DMS53 treated with DMSO at 0.1 percent for 48 hours (cell line): ENCODE results near the gene SLIT3.

ENCODE experiments used
- DNase-seq: peaks from one replicate; lab custom pipeline; 2025; ENCODE audit not compliant: unreplicated experiment; lab: John Stamatoyannopoulos, UW

The SLIT3 gene

DNA sequence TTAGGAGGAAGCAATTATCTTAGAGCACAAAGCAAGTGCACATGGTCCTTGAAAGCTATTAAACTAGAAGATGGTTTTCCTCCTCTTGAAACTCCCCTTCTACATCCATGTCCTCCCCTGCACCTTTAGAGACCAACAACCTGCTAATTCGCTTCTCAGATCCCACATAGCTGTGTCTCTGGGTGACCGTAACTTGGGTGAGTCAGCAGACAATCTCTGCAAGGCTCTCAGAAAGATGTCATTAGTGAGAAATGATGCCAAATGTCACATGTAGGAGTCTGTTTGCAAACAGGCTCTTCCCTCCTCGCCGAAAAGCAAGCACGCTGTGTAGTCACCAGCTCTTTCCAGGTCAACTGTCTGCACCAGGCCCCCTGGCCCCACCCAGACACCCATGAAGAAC is 291.8 kb downstream of the SLIT3 start:
- no peak for DNase-seq

DNA sequence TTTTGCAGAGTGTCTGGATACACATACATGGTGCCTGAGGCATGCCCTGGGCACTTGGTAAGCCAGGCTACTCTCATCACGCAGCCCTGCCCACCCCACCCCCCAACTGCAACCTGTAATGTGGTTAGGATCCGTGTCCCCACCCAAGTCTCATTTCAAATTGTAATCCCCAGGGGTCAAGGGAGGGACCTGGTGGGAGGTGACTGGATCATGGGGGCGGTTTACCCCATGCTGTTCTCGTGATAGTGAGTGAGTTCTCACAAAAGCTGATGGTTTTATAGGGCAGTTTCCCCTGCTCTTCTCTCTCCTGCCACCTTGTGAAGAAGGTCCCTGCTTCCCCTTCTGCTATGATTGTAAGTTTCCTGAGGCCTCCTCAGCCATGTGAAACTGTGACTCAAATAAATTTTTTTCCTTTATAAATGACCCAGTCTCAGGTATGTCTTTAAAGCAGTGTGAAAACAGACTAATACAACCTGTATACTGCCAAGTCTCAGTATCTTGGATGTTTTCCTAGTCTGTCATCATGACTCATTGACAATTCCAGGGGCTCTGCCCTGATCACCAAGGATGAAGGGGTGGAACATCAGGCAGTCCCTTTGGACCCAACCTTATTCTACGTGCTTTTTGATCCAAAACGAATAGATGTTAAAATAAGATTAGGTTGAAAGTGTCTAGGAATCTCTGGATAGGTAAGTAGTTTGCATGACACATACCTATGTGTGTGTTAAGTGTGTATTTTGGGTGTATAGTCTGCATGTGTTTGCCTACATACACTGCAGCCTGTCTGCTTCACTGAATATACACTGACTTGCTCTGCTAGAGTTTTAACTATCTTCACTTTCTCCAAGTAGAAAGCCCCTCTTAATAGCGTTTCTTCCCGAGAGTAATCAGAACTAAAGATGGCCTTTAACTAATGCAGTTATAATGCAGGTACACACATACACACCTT is 293.8 kb downstream of the SLIT3 start:
- DNase-seq = no peak

DNA sequence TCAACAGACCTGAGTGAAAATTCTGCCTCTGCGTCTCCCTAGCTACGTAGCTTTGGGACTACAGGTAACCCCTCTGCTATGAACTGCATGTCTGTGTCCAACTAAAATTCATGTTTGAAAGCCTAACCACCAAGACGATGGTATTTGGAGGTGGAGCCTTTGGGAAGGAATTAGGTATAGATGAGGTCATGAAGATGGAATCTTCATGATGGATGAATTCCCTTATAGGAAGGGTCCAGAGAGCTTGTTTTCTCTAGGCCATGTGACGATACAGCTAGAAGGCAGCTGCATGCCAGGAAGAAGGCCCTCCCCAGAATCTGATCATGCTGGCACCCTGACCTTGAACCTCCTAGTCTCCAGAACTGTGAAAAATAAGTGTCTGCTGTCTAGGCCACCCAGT is 296.4 kb downstream of the SLIT3 start:
- DNase-seq = no peak

DNA sequence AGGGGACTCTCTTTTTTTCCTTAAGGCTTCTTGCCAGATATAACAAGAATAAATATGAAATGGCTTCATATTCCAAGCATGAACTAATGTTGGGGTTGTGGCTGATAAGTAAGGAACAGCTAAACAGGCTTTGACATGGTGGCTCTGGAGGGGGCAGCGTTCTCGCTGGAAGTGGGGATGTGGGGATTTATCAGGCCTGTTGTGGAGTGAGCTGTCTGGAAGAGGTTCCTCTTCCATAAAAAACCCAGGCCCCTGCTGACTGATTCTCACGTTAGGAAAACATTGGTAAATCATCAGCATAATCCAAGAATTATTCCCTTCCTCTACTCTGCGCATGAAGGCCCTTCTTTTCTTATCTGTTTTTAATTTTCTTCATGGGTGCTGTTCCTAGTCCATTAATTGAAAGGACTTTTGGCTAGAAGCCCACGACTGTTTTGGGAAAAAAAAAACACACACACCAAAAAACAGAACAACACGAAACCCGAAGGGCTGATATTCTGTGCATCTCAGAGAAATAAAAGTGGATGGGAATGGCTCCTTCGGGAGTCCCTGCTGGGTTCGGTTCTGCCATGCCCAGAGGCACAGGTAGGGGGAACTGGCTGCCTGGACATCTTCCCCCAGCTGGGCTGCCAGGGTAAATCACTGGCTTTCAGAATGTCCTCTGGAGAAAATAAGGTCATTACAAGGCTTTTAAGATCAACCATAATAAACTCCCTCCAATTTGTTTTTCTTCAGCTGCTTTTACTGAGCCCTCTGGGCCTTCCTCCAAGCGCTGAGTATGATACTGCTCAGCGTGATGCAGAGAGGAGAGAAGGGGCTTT is 297.0 kb downstream of the SLIT3 start:
- no peak for DNase-seq

DNA sequence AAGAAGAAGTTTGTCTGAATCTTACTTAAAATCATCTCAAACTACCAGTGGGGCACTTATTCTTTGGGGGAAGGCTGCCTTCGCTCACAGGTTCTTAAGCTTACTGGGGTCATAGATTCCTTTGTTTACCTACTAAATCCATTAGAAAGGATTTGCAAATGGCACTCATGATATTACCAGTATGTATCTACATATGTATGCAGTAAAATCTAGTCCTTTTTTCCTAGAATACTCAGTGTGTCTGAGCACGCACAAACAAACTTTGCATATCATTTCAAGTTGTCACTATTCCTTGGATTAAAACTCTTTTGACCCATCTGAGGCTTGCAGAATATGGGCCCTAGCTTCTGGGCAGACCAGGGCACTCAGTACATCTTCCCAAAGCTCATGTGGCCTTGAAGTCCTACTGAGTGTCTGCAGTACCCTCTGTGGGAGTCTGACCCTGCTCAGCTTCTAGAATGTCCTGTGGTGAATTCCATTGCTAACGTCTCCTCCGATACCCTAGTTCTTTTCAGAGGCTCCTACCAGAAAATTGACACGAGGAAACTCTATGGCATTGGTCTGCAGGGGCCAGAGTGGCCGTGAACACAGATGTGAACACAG is 297.9 kb downstream of the SLIT3 start:
- DNase-seq = no peak

DNA sequence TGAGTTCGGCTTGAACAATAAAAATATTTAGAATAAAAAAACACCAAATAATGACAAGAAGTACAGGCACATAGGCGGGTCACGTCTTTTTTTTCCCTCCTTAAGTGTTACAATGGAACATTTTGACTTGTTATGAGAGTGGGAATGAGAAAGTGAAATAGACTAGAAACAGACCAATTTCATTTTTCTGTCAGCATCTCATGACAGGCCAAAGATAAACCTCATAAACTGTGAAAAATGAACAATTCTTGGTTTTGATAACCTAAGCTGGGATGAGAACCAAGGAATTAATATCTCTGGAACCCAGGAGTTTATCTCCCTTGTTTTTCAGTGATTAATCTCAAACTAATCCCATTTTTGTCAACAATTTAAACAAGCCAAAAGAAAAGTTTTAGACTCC is 299.5 kb downstream of the SLIT3 start:
- no peak for DNase-seq

DNA sequence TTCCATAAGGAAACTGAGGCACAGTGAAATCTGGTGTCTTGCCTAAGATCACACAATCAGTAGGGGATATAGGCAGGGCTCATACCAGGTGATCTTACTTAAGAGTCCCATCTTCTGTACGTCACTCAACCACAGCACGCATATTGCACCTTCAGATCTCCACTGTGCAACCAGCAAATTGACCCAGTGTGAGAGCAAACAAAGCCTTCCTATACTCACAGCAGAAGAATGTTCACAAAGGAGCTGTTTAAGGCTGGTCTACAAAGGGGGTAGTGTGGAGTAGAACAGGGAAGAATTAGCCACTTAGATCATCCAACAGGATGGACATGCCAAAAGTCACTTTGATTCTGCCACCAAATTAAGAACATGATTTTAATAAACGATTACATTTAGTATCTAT is 305.9 kb downstream of the SLIT3 start:
- DNase-seq = no peak

DNA sequence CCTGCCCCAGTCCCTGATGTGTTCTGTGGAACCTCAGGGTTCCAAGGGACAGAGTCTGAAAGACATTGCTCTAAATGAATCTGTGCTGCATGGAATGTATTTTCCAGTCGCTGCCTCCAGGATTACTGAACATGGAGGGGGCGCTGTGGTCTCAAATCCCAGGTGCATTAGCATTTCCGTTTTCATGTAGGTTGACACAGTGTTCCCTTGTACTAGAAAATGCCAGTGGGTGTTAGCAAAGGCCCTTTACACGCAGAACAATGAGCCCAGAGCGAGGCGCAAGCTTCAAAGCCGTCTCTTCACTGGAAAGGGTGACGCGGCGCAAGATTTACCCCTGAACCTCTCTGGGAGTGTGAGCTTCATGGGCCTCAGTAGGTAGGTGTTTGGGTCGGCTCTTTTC is 308.3 kb downstream of the SLIT3 start:
- no peak for DNase-seq

DNA sequence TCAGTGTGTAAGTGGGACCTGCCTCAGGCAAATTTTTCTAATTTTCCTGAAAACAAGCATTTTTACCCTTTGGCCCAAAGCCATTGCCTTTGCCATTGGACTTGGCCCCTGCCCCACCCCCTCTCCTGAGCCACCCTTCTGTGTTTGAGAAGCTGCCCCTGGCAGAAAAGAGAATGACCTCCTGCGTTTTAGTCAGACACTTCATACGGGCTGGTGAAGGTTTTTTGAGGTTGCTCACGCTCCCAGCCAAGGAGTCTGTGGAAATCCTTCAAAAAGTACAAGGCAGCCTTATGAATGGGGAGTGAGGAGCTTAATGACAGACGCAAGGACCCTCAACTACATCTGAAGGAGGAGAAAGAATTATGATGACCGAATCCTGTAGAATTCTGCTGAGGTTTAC is 308.9 kb downstream of the SLIT3 start:
- no peak for DNase-seq

DNA sequence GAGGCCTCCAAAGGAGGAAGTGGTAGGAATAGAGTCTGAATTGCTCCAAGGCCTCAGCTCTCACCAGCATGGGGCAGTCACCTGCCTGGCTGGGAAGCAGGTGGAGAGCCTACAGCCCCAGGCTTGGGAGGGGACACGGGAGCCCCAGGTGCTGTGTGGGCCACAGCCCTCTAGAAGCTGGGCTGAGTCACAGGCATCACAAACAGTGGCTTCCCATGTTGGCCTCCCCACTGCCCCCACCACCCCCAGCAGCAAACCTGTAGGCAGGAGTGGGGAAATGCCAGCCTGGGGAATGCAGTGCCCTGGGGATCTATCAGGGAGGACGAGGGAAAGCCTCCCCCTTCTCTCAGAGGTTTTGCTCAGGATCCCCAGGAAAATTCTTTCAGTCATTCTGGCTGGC is 309.6 kb downstream of the SLIT3 start:
- no peak for DNase-seq

DNA sequence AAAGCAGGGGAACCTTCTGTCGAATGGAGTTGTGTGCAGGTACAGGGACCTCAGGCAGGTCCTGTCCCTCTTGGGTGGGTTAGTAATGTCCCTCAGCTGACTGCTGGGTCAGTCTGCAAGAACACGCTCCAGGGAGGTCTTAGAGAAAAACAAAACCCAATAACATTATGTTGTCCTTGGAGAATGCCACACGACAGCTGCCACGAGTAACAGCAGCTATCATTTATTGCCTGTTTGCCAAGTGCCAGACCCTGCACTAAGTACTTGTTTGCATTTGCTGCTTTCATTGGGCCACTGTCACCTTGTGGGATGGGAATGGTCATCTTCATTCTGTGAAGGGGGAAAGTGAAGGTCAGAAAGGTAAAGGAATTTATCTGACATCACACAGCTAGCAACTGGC is 310.3 kb downstream of the SLIT3 start:
- DNase-seq = no peak

DNA sequence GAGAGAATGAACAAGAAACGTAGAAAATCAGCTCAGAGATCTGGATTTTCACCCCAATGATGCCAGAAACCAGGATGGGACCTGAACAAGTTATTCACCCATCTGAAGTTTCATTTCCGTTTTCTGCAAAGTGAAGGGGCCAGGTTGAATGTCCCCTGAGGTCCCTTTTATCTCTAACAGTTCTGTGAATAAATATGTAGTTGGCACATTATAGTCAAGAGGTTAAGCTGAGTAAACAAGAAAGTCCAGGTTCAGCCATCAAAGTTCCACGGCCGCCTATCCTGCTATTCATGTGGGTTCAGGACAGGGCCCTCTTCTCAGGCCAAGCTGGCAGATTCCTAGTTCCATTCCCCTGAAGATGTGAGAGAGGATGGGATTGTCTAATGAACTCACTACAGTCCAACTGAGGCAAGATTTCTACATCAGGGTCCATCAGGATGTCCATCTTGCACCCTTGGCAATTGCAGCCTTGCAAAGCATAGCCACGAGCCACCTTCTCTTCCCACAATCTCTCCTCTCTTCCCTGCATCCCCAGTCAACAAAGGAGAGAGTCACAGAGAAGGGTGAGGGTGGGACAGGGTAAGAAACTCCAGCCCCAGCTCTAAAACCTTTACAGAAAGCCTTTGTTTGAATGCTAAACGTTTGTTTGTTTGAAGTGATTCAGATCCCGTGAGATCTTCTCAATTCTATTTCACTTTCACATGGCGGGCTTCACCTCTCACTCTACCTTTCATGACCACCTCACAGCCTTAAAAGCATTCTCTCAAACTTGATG is 311.0 kb downstream of the SLIT3 start:
- DNase-seq = no peak

DNA sequence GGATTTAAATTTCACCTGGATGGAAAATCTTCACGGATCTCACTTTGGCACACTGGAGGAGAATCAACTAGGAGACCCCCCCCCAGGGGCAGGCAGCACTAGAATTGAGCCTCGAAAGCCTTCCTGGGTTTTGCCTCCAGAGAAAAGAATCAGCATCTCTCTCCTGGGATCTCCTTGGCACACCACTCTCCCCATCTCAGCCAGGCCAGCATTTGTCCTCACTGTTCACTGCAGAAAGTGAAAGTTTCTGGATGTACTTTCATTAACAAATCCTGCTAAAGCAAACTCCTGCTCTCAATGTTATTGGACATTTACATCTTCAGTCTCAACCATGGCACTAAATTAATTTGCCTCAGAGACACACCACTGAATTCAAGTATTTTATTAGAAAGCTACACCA is 312.2 kb downstream of the SLIT3 start:
- DNase-seq = no peak

DNA sequence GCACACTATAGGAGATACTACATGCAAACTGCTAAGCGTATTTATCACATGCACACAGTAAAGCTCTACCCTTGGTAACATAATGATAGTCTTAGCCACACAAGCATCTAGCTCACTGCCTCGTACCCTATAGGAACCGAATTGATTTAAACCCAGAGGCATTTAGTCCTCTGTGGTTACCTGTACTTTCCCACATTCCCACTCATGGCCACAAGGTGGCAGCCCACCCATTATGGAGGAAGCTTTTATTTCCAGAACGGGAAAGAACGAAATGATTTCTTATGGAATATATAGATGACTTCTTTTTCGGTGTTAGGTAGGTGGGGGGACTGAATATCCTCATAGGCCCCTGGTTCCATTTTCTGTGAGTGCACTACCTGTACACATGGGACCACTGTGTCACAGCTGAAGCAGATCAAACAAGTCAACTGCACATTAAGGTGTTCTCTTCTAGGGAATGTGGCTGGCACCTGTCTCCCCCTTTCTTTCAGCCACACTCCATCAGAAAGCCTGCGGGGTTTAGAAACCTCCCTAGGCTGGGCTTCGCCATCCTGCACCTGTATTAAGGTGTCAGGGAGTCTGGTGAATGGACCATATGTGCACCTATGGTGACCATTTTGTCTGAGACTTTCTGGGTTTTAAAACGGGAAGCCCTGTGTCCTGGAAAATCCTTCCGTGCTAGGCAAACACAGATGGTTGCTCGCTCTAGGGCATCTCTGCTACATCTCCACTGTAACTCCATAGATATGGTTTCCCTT is 313.2 kb downstream of the SLIT3 start:
- DNase-seq = peak; percentile 25

DNA sequence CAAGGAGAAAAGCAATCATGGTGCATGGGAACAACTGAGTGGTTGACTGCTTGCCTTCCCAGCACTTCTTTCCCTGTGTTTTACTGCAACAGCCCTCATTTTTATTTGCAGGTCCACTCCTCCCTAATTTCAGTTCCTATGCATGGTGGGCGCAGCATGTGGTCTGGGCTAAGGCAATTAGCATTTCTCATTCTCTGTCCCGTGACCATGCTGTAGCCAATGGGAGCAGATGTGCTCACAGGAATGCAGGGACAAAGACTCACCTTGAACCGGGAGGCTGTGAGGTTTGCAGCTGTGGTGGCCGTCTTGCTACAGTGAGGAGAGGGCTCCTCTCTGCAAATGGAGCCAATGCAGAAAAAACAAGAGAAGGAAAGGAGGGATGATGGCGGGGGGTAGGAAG is 315.5 kb downstream of the SLIT3 start:
- no peak for DNase-seq

DNA sequence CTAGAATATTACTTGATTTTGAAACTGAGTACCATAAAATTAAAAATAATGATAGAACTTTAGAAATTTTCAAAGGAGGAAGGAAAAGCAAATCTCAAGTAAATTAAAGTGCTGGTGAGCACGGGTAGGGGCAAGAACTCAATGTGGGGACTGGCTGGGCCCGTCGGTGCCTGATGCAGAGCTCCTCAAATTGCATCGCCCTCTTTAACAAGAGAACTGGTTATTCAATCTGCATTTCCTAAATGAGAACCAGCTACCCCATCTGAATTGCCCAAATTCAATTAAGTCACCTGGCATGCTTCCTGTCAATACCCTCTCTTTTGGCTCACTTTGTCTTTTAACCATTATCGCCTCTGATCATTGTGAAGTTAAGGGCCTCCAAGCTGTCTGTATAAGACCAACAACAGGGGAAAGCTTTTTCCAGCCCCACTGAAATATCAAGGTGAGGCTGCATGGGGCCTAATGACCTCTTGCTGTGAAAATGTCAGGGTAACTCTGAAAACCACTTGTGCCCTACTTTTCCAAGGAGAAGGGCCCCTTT is 316.7 kb downstream of the SLIT3 start:
- DNase-seq = no peak

DNA sequence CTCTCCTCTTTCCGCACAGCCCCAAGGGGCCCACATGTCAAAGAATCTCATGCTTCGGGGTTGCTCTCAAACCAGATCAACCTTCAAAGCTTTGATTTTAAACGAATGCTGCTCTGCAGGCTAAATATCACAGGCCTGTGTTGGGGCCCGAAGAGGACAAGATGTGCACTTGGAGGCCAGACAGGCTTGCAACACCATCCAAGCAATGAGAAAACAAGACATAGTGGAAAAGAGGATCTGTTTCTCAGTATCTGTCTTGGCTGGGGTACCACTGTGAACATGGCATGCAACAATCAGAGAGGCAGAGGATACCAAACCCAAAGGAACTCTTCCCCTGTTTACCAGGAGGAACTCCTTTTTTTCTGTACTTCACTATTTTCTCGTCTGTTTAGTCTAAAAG is 321.8 kb downstream of the SLIT3 start:
- no peak for DNase-seq

DNA sequence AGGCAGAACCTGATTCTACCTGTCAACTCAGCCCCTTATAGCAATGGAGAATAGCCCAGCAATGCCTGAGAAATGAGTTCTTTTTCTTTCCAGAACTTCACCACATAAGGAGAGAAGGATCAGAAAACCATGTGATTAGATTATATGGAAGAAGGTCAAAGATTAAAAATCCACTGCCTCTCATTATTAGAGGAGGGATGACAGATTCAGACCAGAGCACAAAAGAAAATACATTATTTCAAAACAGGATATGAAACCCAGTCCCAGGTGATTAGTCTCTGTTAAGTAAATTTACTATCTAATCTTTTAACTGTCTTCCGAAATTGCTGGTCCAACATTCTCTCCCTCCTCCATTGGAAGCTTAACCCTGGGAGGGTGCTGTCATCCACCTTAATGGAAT is 322.4 kb downstream of the SLIT3 start:
- no peak for DNase-seq

DNA sequence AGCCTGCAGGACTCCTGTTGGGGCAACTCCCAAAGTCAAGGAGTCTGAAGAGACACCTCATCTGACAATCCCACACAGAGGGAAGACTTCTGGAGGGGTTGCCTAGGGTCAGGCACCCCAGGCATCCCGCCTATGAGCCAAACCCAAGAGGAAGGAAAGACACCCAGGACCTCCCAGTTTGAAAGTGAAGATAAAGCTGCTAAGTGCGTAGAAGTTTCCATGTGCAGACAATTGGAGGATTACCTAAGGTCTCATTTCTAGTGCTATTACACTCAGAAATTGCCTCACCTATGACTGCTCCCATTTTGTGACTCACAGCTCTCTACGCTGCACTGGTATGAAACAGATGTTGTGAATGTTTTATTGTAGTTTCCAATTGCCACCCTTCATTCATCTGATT is 322.9 kb downstream of the SLIT3 start:
- DNase-seq = no peak
